HG02642 (cell line): ENCODE results near the gene ARL5C.

ENCODE experiments used
- ATAC-seq: cut with Tn5 transposase; IDR thresholded peaks from one replicate; pipeline ENCODE4 v1.9.1; 2021; ENCODE audit warnings: mild to moderate bottlenecking; ENCODE audit not compliant: unreplicated experiment, poor library complexity

ARL5C gene, protein sequence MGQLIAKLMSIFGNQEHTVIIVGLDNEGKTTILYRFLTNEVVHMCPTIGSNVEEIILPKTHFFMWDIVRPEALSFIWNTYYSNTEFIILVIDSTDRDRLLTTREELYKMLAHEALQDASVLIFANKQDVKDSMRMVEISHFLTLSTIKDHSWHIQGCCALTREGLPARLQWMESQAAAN

DNA sequence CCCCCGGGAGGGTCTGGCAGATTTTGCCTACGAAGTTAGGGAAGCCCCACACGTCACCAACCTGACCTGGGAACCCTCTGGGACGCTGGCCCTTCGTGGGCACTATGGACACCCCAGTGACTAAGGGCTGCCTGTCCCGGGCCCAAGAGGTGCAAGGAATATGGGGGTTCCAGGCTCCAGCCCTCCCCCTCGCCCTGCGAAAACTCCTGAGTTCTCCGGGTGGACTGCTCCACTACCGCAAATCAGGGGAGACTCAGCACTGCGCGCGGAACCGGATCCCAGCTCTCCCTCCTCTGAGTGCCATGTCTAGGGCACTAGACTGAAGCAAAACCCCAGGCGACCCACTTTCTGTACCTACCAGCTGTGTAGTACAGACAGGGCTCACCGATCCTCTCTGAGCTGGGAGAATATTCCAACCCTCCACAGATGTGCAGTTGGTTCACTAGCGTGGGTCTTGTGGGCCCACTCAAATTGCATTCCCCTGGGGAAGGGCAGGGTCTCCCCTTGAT, at the start of gene ARL5C:
ARL5C (minus strand) TSS at position 321 of the 509 bp plus-strand sequence. CDS start 401 bp downstream, outside the sequence.
- no peak for ATAC-seq

DNA sequence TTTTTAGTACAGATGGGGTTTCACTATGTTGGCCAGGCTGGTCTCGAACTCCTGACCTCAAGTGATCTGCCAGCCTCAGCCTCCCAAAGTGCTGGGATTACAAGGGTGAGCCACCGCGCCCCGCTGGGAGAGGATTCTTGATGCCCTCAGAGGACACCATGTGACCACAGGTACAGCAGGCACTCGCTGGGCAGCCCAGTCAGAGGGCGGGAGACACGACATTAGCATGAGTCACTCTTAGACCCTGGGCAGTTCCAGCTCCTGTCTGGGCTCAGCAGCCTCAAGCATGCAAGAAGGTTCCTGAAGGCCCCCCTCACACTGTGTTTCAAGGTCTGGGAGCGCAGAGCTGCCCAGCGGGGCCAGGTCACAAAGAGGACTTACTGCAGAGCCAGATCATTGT, 47.9 kb upstream of the ARL5C start:
- ATAC-seq: no peak

DNA sequence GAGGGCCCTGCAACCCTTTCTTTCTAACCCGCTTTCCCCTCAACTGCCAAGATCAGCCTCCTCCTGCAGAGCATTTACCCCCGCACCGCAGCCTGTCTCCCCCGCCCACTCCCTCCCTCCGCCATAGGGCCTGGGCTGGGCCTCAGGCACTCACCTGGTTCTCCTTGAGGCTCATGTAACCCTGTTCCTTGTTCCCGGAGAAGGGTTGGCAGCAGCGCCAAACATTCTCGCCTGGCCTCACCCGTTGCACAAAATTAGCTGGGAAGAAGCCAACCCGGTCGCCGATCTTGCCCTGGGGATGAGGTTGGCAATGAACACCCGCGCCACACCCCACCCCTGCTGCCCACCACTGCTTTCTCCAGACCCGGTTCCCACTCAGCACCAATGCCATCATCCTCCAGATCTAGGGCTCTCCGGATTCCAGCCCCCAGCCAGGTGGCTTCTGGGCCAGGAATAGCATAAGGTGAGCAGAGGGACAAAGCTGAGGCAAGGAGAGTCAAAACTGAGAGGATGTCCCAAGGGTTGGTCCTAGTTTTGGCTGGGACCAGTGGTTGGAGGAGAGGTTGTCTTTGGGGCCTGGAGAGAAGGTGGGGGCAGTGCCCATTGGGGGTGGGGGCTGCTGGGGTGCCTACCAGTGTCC, 47.0 kb upstream of the ARL5C start:
- ATAC-seq: no peak

DNA sequence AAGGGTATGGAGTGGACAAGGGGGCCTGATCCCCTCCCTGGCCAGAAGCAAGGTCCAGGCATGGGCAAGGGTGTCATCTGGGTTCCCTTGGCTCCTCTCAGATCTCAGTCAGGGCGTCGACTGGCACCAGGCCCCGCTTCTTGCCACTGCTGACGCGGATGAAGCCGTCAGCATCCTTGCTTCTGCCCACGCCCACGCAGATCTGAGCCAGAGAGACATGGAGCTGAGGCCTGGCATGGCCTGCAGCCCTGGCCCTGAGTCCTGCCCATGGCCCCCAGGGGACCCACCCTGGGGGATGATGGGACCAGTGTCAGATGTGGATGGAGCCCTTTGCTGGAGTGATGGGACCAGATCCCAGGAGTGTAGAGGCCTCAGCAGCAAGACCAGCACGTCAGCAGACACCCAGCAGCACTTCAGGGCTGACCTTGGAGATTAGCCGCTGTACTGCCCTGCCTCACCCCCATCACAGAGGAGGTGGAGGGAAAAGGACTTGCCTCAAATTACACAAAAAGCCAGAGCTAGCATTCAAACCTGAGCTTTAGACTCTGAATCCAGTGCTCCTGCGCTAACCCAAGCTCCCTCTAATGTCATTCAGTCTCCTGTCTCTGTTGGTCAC, 46.3 kb upstream of the ARL5C start:
- ATAC-seq: no peak

DNA sequence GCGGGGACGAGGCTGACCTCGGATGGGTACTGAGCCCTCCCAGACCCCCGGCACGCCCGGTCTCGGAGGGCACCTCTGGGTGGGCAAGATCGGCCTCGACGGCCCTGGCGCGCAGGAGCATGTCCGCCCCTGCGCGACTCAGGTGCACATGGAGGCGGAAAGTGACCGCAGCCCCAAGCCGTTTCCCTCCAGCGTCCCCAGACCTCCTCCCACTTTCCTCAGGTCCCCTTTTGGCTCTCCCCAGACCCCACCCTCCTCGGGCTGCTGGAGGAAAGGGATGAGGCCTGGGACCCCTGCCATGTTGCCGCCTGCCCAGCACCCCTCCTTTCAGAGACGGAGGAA, 44.1 kb upstream of the ARL5C start:
- ATAC-seq: no peak

DNA sequence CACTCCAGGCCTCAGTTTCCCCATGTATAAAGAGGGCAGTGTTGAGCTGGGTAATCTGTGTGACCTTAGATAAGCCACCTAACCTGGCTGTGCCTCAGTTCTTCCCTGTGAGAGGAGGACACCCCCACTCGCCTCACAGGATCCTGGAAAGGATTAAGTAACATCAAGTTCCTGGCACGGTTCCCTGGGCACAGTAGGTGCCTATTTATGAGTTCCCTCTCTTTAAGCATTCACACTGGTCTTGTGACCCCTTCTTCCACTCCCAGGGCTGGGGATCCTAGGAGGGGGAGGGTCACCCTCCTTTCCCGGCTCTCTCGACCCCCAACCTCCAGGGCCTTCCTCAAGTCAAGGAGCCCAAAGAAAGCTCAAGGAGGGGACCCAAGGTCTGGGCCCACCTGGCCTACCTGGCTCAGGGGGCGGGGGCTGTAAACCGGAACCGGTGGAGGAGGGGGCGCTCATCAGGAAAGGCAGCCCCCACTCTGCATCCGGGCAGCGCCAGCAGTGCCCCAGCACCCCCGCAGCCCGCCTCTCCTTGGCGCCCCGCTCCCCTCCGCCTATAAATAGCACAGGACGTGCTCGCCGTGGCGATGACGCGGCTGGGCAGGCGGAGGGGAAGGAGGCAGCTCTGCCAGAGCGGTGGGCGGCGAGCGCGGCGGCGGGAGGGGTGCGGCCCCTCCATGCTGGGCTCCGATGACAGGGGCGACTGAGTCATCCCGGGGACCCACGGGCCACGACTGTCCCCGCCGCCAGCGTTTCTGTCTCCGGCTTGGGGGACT, 43.5 kb upstream of the ARL5C start:
- no peak for ATAC-seq

DNA sequence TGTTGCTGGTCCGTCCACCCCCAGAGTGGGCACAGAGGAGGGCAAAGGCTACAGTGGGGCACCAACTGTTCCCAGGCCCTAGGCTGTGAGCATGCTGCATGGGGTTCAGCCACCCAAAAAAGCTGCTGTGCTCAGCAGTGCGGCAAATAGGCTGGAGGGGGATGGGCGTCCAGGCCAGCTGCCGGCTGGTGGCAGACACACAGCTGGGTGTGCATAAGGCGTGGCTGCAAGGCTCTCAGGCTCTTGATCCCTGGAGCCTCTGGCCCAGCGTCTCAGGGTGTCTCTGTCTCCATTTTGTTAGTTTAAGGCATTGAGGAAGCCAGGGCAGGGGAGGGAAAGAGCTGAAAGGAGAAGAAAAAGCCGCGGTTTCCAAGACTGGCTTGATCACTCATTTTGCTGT, 42.9 kb upstream of the ARL5C start:
- peak; percentile 53 for ATAC-seq

DNA sequence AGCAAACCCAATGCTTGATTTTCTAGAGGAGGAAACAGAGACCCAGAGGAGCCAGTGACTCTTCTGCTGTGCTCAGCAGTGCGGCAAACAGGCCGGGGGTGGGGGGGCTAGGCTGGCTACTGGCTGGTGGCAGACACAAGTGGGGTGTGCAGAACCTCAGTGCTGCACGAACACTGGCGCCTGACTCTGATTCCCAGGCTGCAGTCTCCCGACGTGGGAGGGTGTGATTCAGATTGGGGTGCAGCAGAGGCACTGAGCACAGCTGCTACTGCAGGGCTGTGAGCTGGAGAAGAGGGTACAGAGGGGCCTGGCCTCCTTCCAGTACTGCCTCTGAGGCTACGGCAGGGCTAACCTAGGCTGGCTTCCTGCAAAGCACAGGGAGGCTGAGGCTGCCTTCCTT, 42.2 kb upstream of the ARL5C start:
- ATAC-seq: no peak

DNA sequence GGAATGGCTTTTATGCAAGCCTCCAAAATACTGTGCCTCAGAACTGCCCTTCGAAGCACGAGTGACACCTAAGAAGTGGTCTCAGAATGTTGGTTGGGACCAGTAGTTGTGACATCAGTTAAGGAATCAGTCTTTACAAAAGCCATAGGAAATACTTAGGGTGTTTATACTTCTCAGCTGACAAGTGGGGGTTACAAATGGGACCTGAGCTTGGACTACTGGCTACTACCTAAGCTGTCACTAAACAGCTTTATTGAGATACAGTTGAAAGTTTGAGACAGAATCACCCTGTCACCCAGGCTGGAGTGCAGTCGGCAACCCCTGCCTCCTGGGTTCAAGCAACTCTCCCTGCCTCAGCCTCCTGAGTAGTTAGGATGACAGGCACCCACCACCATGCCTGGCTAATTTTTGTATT, 39.2 kb upstream of the ARL5C start:
- ATAC-seq: no peak

DNA sequence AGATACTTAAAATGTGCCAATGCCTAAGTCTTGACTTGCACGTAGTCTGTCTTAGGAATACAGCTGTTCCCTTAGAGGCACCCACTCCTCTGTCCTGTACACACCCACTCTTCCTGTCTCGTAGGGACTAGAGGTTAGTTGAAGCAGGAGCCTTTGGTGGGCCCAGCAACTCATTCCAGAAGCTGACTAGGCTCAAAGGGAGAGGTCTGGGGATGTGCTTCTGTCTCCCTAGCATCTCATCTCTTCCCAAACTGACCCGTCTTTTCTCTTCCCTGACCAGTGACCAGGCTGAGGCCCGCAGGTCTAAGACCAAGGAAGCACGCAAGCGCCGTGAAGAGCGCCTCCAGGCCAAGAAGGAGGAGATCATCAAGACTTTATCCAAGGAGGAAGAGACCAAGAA, 38.3 kb upstream of the ARL5C start:
- no peak for ATAC-seq

DNA sequence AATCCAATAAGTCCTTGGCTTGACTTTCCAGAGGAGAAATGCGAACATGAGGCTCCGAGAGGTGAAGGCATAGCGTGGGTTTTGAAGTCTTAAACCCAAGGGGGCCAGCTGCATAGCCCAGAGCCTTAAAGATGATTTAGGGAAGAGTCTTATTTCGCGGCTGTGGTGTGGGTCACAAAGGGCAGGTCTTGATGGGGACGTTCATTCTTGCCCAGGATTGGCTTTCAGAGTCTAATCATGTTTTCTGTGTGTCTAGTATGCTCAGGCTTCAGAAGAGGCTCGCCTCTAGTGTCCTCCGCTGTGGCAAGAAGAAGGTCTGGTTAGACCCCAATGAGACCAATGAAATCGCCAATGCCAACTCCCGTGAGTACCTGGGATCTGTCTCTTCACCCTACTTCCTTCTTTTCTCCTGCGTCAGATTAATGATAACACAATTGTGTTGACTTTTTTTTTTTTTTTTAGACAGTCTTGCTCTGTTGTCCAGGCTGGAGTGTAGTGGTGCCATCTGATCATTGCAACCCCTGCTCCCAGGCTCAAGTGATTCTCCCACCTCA, 35.1 kb upstream of the ARL5C start:
- ATAC-seq: no peak

DNA sequence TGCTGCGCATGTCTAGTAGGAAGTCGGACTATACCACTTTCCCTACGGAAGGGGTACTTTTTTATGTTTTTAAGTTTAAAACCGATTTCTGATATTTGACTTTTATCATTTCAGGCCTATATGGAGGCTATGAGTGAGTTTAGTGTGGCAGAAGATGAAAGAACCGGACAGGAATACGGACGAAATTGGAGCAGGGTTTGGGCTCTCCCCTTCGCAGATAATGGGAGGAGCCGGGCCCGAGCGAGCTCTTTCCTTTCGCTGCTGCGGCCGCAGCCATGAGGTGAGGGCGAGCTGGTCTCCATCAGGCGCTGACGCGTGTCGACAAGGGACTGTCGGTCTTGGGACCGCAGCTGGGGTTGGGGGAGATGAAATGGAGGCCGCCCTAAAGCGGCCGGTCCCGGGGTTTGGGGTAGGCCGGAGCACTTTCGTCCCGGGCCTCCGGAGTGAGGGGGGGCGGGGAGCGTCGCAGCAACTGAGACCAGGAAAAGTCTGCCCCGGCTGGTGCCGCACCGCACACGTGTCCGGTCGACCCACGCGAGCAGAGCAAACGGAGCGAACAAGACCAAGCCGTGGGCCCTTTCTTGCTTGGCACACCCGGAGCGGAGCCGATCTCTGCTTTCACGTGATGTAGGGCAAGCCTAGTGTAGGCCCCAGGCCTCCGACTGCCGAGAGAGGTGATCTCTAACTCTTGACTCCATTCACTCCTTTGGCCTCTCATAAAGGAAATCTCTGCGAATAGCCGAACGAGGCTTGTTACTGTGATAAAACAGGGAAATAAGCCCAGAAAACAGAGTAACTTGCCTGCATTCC, 34.3 kb upstream of the ARL5C start, which contains the start of gene RPL19:
RPL19 (plus strand) TSS at position 214 of the 810 bp plus-strand sequence; CDS start at position 276, 62 bp downstream.
- peak; percentile 71 for ATAC-seq

DNA sequence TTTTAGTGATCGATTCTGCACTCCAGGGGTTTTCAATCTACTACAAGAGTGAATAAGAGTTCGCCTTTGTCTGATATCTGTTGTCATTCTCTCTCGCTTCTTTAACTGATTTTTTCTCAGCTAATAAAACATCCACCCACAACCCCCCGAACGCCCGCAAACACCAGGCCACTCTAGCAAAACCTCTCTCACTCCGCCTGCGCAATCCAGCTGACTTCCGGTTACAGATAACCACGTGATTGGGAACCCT, 33.8 kb upstream of the ARL5C start:
- peak; percentile 67 for ATAC-seq

DNA sequence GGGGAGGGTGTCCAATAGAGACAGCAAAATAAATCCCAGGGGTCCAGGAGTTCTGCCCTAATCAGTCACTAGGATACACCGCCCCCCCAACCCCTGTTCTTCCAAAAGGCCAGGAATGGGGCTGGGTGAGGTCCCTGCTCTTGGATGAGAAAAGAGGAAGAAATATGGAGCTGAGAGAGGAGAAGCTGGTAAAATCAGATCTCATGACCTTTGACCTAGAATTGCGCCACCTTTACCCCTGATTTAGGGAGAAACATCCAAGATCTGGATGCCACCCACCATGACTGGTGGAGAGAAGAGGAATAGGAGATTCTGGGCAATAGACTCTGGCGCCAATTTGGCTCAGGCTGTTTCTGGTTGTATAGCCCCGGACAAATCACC, 32.2 kb upstream of the ARL5C start:
- ATAC-seq: no peak

DNA sequence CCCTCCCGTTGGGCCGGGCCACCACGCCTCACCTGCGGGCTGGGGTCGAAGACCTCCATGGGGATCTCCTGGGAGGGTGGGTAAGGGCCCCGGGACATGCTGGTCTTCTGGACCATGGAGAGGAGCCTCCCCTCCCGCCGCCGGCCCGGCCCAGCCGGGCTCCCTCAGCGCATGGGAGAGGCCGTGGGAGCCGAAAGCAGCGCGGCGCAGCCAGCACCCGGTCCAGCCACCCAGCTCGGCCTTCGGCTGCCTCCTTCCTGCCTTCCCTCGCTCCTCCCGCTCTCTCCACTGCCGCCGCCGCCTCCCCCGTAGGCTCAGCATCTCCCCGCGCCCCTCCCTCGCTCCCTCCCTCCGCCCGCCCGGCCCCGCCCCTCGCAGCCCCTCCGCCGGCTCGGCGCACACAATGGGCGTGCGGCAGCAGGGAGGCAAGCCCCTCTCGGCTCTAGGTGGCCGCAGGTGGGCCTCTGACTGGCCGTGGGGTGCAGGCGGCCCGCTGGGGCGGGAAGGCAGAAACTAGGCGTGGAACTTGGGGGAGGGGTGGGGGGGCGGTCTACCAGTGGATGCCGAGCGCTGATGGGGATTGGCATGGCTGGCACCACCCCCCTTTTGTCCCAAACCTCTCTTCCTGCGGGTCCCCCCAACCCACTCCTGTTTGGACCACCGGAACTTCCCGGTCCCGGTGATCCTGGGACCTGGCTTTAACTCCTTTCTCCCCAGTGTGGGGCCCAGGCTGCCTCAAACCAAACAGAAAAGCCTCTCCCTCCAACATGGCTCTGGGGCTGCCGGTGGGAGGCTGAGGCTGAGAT, 31.6 kb upstream of the ARL5C start, which contains the start of gene CACNB1:
CACNB1 (minus strand) TSS at position 290 of the 806 bp plus-strand sequence; CDS start at position 116, 174 bp downstream.
- peak; percentile 45 for ATAC-seq

DNA sequence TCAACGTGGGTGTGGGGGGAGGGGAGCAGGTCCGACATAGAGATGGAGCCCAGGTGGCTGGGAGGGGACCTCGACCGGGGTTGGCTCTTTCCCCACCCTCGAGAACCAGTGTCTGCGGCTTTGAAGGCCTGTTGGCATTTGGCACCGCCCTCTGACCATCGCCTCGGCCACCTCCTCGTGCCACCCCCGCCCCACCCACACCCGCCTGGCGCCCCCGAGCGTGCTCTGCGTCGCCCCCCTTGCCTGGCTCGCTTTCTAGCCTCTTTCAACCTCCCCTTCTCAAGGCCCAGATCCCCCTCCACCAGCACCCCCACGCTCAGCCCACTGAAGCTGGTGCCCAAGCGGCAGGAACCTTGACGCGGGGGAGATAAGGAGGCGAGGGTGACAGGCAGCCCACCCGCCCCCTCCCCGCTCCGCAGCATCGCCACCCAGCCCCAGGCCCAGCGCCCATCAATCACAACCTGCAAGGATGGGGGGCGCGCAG, 30.9 kb upstream of the ARL5C start:
- no peak for ATAC-seq

DNA sequence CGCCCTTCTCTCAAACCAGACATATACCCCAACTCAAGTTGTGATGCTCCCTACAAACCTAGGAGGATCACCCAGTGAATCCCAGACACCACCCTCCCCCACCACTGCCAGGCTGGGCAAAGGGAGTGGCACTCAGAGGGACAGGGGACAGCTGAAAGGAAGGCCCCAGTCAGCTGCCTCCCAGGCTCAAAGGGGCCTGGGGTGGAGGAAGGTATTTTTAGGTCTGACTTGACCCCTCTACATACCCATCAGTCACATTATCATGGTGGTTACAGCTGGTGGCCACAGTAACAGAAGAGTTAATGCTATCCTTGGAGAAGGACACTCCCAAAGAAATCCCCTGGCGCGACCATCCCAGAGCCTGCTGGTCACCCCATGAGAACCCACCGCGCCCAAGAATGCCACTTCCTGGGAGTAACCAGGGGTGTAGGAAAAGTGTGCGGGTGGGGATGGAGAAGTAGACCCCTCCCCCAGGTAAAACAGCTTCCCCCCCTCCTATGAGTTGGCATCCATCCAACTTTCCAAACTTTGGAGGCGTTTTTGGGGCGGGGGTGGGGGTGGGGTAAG, 30.4 kb upstream of the ARL5C start:
- ATAC-seq: no peak

DNA sequence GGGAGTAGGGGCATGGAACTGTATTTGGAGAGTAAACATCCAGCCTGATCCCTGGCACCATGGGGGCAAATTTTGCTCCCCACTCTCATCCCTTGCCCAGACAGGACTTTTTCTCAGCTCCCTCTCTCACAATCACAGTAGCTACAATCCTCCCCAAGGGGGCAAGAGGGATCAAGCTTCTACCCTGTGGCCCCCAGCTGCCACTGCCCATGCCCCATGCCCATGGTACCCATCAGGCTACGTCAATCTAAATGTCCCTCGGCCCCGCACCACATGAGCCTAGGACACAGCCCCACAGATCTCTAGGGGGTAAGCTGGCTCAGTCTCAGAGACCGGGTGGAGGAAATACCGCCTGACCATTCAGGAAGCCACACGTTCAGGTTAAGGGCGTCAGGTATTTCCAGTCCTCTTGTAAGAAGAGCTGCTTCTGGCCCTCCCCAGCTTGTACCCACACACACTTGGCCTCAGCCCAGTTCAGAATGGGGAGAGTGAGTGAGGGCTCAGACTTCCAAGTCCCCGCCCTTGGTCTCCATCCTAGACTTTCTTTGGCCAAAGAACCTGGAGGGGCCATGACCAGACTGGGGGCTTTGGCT, 29.7 kb upstream of the ARL5C start:
- ATAC-seq: no peak
